Activated T-helper 2 cell treated with anti-CD3 and anti-CD28 coated beads, Interferon-gamma antibody, Interleukin-2, Interleukin-4, amounts not matched to agents 10 μg/mL and 5 μg/mL and 100 μg/mL, durations not matched to agents 14 hours and 24 hours and 36 hours (primary cell): ENCODE results near the gene PHACTR1. TPM values are rescaled to one million over a fixed set of nuclear protein-coding genes. Genes with fewer than 3 reads are reported as not detected.

Experiments used
- DNase-seq: peaks from one replicate; pipeline ENCODE4 v3.0.0; 2021; ENCODE audit warnings: low spot score
- H3K27ac Mint-ChIP-seq: one replicate; pipeline ENCODE4 v1.8.0; 2021; ENCODE audit warnings: mixed read lengths
- H3K27me3 Mint-ChIP-seq: one replicate; pipeline ENCODE4 v1.8.0; 2021; ENCODE audit warnings: low read depth, mixed read lengths
- H3K36me3 Mint-ChIP-seq: one replicate; pipeline ENCODE4 v1.8.0; 2021; ENCODE audit warnings: low read depth, mixed read lengths
- H3K4me1 Mint-ChIP-seq: one replicate; pipeline ENCODE4 v1.8.0; 2021; ENCODE audit warnings: low read depth, mixed read lengths
- H3K4me3 Mint-ChIP-seq: one replicate; pipeline ENCODE4 v1.8.0; 2021; ENCODE audit warnings: low read depth, mild to moderate bottlenecking, moderate library complexity, mixed read lengths
- H3K9me3 Mint-ChIP-seq: one replicate; pipeline ENCODE4 v1.8.0; 2021; ENCODE audit warnings: mixed read lengths
- intact Hi-C: fragments of 100-400 bp; cut with micrococcal nuclease; formaldehyde crosslinking; loops from one replicate; pipeline ENCODE4 v1.15.1; 2023
- total RNA-seq: library from RNA; stranded (reverse); gene quantifications from 2 replicates; pipeline ENCODE4 v1.2.3, GENCODE V29; 2022

Gene PHACTR1
- total RNA-seq, 1 donor from 2014 or later, result 0.11 TPM

- H3K9me3 Mint-ChIP-seq, result no peaks in the 10 kb centered on the region
- DNase-seq, result no peak
- H3K27me3 Mint-ChIP-seq, result peaks cover 3% of the 10 kb centered on the region
- H3K4me3 Mint-ChIP-seq, result no peak overlapping the region
- intact Hi-C loops, result no loop called here
- no peak overlapping the region for H3K27ac Mint-ChIP-seq
- no peaks in the 10 kb centered on the region for H3K4me1 Mint-ChIP-seq
- no peaks in the 10 kb centered on the region for H3K36me3 Mint-ChIP-seq
Measured at GRCh38 chr6:12980741-12981140, 264.2 kb downstream of the PHACTR1 start.

GRCh38 chr6:12984776-12985175, 268.2 kb downstream of the PHACTR1 start:
- H3K9me3 Mint-ChIP-seq, result no peaks in the 10 kb centered on the region
- no peaks in the 10 kb centered on the region for H3K4me1 Mint-ChIP-seq
- H3K36me3 Mint-ChIP-seq, result no peaks in the 10 kb centered on the region
- H3K27me3 Mint-ChIP-seq, result no peaks in the 10 kb centered on the region
- no peak overlapping the region for H3K4me3 Mint-ChIP-seq
- no peak for DNase-seq
- no peak overlapping the region for H3K27ac Mint-ChIP-seq
- intact Hi-C loops, result no loop called here

GRCh38 chr6:12987783-12988182, 271.2 kb downstream of the PHACTR1 start:
- no peak overlapping the region for H3K4me3 Mint-ChIP-seq
- no peaks in the 10 kb centered on the region for H3K27me3 Mint-ChIP-seq
- H3K27ac Mint-ChIP-seq, result no peak overlapping the region
- no peaks in the 10 kb centered on the region for H3K9me3 Mint-ChIP-seq
- no peaks in the 10 kb centered on the region for H3K4me1 Mint-ChIP-seq
- DNase-seq, result no peak
- H3K36me3 Mint-ChIP-seq, result no peaks in the 10 kb centered on the region
- intact Hi-C loops, result no loop called here

- Mint-ChIP-seq H3K4me3 (no peak overlapping the region), H3K4me1 (no peaks in the 10 kb centered on the region), H3K9me3 (no peaks in the 10 kb centered on the region), H3K36me3 (no peaks in the 10 kb centered on the region), H3K27me3 (peaks cover 4% of the 10 kb centered on the region), H3K27ac (no peak overlapping the region)
- DNase-seq, result no peak
- intact Hi-C loops, result no loop called here
Measured at GRCh38 chr6:12990162-12990561, 273.6 kb downstream of the PHACTR1 start.

GRCh38 chr6:12991435-12991834, 274.9 kb downstream of the PHACTR1 start:
- peaks cover 4% of the 10 kb centered on the region for H3K27me3 Mint-ChIP-seq
- H3K4me1 Mint-ChIP-seq, result no peaks in the 10 kb centered on the region
- H3K36me3 Mint-ChIP-seq, result no peaks in the 10 kb centered on the region
- DNase-seq, result no peak
- H3K9me3 Mint-ChIP-seq, result no peaks in the 10 kb centered on the region
- H3K4me3 Mint-ChIP-seq, result no peak overlapping the region
- H3K27ac Mint-ChIP-seq, result no peak overlapping the region
- intact Hi-C loops, result no loop called here

- Mint-ChIP-seq H3K27me3 (peaks cover 4% of the 10 kb centered on the region), H3K4me1 (no peaks in the 10 kb centered on the region), H3K9me3 (no peaks in the 10 kb centered on the region), H3K4me3 (no peak overlapping the region), H3K36me3 (no peaks in the 10 kb centered on the region), H3K27ac (no peak overlapping the region)
- intact Hi-C loops, result no loop called here
- no peak for DNase-seq
Measured at GRCh38 chr6:12992770-12993169, 276.2 kb downstream of the PHACTR1 start.

- Mint-ChIP-seq H3K9me3 (no peaks in the 10 kb centered on the region), H3K4me1 (no peaks in the 10 kb centered on the region), H3K4me3 (no peak overlapping the region), H3K36me3 (no peaks in the 10 kb centered on the region), H3K27ac (no peak overlapping the region), H3K27me3 (peaks cover 4% of the 10 kb centered on the region)
- no peak for DNase-seq
- intact Hi-C loops, result no loop called here
Measured at GRCh38 chr6:12993283-12993898, 276.8 kb downstream of the PHACTR1 start.

GRCh38 chr6:12995419-12995818, 278.9 kb downstream of the PHACTR1 start:
- H3K4me3 Mint-ChIP-seq, result no peak overlapping the region
- intact Hi-C loops, result no loop called here
- no peak overlapping the region for H3K27ac Mint-ChIP-seq
- no peak for DNase-seq
- H3K9me3 Mint-ChIP-seq, result no peaks in the 10 kb centered on the region
- H3K36me3 Mint-ChIP-seq, result no peaks in the 10 kb centered on the region
- H3K4me1 Mint-ChIP-seq, result no peaks in the 10 kb centered on the region
- H3K27me3 Mint-ChIP-seq, result peaks cover 4% of the 10 kb centered on the region

GRCh38 chr6:13000537-13000936, 284.0 kb downstream of the PHACTR1 start:
- Mint-ChIP-seq H3K27ac (no peak overlapping the region), H3K36me3 (no peaks in the 10 kb centered on the region), H3K27me3 (peaks cover 7% of the 10 kb centered on the region), H3K9me3 (no peaks in the 10 kb centered on the region), H3K4me1 (no peaks in the 10 kb centered on the region), H3K4me3 (no peak overlapping the region)
- no peak for DNase-seq
- intact Hi-C loops, result no loop called here

GRCh38 chr6:13001927-13002326, 285.4 kb downstream of the PHACTR1 start:
- Mint-ChIP-seq H3K9me3 (no peaks in the 10 kb centered on the region), H3K27me3 (peaks cover 7% of the 10 kb centered on the region), H3K27ac (no peak overlapping the region), H3K4me1 (no peaks in the 10 kb centered on the region), H3K4me3 (no peak overlapping the region), H3K36me3 (no peaks in the 10 kb centered on the region)
- no peak for DNase-seq
- intact Hi-C loops, result no loop called here

- intact Hi-C loops, result no loop called here
- Mint-ChIP-seq H3K27me3 (peaks cover 14% of the 10 kb centered on the region), H3K4me3 (no peak overlapping the region), H3K9me3 (no peaks in the 10 kb centered on the region), H3K27ac (no peak overlapping the region), H3K36me3 (no peaks in the 10 kb centered on the region), H3K4me1 (no peaks in the 10 kb centered on the region)
- DNase-seq, result no peak
Measured at GRCh38 chr6:13004601-13005000, 288.0 kb downstream of the PHACTR1 start.

- Mint-ChIP-seq H3K9me3 (no peaks in the 10 kb centered on the region), H3K4me3 (no peak overlapping the region), H3K4me1 (no peaks in the 10 kb centered on the region), H3K36me3 (no peaks in the 10 kb centered on the region), H3K27ac (no peak overlapping the region), H3K27me3 (peaks cover 17% of the 10 kb centered on the region)
- DNase-seq, result no peak
- intact Hi-C loops, result no loop called here
Measured at GRCh38 chr6:13005994-13006393, 289.4 kb downstream of the PHACTR1 start.

- H3K4me3 Mint-ChIP-seq, result no peak overlapping the region
- intact Hi-C loops, result no loop called here
- DNase-seq, result no peak
- H3K36me3 Mint-ChIP-seq, result no peaks in the 10 kb centered on the region
- H3K9me3 Mint-ChIP-seq, result no peaks in the 10 kb centered on the region
- H3K4me1 Mint-ChIP-seq, result no peaks in the 10 kb centered on the region
- H3K27me3 Mint-ChIP-seq, result peaks cover 21% of the 10 kb centered on the region
- no peak overlapping the region for H3K27ac Mint-ChIP-seq
Measured at GRCh38 chr6:13006578-13007300, 290.2 kb downstream of the PHACTR1 start.
